Measurements from ENCODE around the gene GNB1. TPM values are rescaled to one million over a fixed set of nuclear protein-coding genes. Genes with fewer than 3 reads are reported as not detected.

GNB1 gene
- total and polyA plus RNA-seq, 2 of the 4 experiments (the other 2 are of a cell fraction), result 73.5 to 371 TPM

DNA sequence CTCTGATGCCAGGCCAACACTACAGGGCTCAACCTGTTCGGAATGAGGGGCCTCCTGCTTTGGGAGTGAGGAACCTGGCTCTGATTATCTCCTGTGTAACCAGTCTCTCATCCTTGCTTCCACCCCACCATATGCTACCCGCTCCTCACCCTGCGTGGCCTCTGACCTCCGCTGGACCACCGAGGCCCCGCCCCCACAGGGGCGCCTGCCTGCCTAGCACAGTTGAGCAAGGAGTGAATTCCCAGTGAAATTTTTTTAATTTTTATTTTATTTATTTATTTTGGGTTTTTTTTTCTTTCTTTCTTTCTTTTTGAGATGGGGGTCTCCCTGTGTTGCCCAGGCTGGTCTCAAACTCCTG is 1.9 kb upstream of the GNB1 start:
- WGBS, 2 experiments (ENCODE audit: extremely low coverage in 2 of 2, insufficient read length in 1 of 2), result no CpG with 5 or more reads among the region's 7 CpGs
- ChIA-PET POLR2A (ENCODE audit: unreplicated experiment) (no interaction called here), CTCF (no interaction called here)
- Histone ChIP-seq H3K27me3 (ENCODE audit: control insufficient read depth, insufficient read depth, low read length) (no peaks in the 10 kb centered on the region), H2BK15ac (ENCODE audit: low read depth, low read length) (no peak overlapping the region), H3K9me1 (ENCODE audit: insufficient read depth, low read length) (peaks cover 2% of the 10 kb centered on the region; the same call in 1 of the 2 replicates), H3K18ac (ENCODE audit: low read depth, low read length) (no peak overlapping the region), H4K8ac (ENCODE audit: low read depth in 2 of 2, low read length in 2 of 2) (no peak overlapping the region), H4K91ac (ENCODE audit: insufficient read depth, low read depth, low read length) (no peak overlapping the region), H3K4me3 (ENCODE audit: insufficient read depth, low read depth, low read length) (no peak overlapping the region), H2AFZ (replicated peaks; ENCODE audit: low read length, poor library complexity) (no peak overlapping the region), H3K14ac (replicated peaks; ENCODE audit: low read depth, low read length) (no peak overlapping the region), H3K79me1 (ENCODE audit: low read depth in 1 of 2, low read length in 2 of 2) (peaks cover 13 to 21% of the 10 kb centered on the region in 2 experiments), H3K4me1 (ENCODE audit: control insufficient read depth, insufficient read depth, low read length) (peaks cover 11% of the 10 kb centered on the region), H4K20me1 (ENCODE audit: insufficient read depth, low read length) (peaks cover 23% of the 10 kb centered on the region), H2AK9ac (replicated peaks; ENCODE audit: low read depth, low read length, poor library complexity) (peak overlapping the region; percentile 91), H3K56ac (ENCODE audit: extremely low read depth, insufficient read depth, low read length) (no peak overlapping the region), H2BK20ac (ENCODE audit: low read depth, low read length) (no peak overlapping the region), H3K36me3 (ENCODE audit: control insufficient read depth, insufficient read depth, low read length) (no peaks in the 10 kb centered on the region), H2BK5ac (ENCODE audit: low read depth, low read length, poor library complexity, severe bottlenecking) (no peak overlapping the region), H3K27ac (ENCODE audit: insufficient read depth, low read length) (no peak overlapping the region), H3K4me2 (ENCODE audit: low read depth, low read length) (no peak overlapping the region), H4K5ac (ENCODE audit: low read depth, low read length) (no peak overlapping the region), H3K9me3 (ENCODE audit: control insufficient read depth, insufficient read depth, low read length) (no peaks in the 10 kb centered on the region), H3K4ac (ENCODE audit: low read depth, low read length) (no peak overlapping the region), H2AK5ac (ENCODE audit: low read depth, low read length) (no peak overlapping the region), H3K9ac (ENCODE audit: low read depth, low read length) (no peak overlapping the region), H2BK120ac (ENCODE audit: low read depth, low read length) (no peak overlapping the region), H3K23ac (ENCODE audit: low read depth, low read length) (no peak overlapping the region)
- BruUV-seq (replicated peaks), result no TSS peak
- ATAC-seq (ENCODE audit: low read depth), result no peak
- intact Hi-C loops (cut with micrococcal nuclease), result no loop called here
- no peak for TF ChIP-seq NFE2L2 (IDR thresholded peaks at IDR 0.05; ENCODE audit: low read depth, low read length)
- no peak for TF ChIP-seq RFX5 (IDR thresholded peaks at IDR 0.05; ENCODE audit: low read depth, low read length)
- TF ChIP-seq, protein P1, sequence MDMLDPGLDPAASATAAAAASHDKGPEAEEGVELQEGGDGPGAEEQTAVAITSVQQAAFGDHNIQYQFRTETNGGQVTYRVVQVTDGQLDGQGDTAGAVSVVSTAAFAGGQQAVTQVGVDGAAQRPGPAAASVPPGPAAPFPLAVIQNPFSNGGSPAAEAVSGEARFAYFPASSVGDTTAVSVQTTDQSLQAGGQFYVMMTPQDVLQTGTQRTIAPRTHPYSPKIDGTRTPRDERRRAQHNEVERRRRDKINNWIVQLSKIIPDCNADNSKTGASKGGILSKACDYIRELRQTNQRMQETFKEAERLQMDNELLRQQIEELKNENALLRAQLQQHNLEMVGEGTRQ (IDR thresholded peaks at IDR 0.05; ENCODE audit: low read depth, low read length), result no peak
- in situ Hi-C loops (cut with MboI; ENCODE audit: low sequenced_read_pairs), result no loop called here
- DNase-seq, result no peak
- dilution Hi-C loops (cut with HindIII; ENCODE audit: low sequenced_read_pairs, unreplicated experiment), result no loop called here

All from IMR-90 (cell line).